ENCODE results near the gene TRPC6.
A peak's percentile ranks its signal among the peaks of the same experiment; 100 is the strongest.

The TRPC6 gene

DNA sequence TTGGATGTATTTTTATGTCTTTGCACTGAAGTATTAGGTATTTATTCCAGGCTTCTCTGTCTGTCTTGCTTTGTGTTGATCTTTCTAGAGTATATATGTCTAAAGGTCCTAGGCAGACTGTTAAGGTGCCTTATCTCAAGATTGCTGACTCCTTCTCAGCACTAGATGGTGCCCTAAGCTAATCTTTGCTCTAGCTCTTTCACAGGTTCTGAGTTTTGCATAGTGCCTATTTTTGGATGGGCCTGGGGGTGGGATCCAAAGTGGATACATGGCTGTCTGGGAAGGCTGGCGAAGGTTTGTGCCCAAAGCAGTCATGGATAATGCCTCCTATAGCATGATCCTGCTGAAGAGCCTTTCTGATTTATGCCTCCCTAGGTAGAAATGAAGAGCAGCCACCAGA, 154.9 kb downstream of the TRPC6 start:
- DNase-seq (ENCODE audit: low read depth) = peak; percentile 39
- no peak overlapping the region for H3K4me3 ChIP-seq (replicated peaks; ENCODE audit: low read depth, low read length)
- TF ChIP-seq, protein P1, sequence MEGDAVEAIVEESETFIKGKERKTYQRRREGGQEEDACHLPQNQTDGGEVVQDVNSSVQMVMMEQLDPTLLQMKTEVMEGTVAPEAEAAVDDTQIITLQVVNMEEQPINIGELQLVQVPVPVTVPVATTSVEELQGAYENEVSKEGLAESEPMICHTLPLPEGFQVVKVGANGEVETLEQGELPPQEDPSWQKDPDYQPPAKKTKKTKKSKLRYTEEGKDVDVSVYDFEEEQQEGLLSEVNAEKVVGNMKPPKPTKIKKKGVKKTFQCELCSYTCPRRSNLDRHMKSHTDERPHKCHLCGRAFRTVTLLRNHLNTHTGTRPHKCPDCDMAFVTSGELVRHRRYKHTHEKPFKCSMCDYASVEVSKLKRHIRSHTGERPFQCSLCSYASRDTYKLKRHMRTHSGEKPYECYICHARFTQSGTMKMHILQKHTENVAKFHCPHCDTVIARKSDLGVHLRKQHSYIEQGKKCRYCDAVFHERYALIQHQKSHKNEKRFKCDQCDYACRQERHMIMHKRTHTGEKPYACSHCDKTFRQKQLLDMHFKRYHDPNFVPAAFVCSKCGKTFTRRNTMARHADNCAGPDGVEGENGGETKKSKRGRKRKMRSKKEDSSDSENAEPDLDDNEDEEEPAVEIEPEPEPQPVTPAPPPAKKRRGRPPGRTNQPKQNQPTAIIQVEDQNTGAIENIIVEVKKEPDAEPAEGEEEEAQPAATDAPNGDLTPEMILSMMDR (IDR thresholded peaks at IDR 0.05; ENCODE audit: low read length, missing control alignments) = peak; percentile 49

DNA sequence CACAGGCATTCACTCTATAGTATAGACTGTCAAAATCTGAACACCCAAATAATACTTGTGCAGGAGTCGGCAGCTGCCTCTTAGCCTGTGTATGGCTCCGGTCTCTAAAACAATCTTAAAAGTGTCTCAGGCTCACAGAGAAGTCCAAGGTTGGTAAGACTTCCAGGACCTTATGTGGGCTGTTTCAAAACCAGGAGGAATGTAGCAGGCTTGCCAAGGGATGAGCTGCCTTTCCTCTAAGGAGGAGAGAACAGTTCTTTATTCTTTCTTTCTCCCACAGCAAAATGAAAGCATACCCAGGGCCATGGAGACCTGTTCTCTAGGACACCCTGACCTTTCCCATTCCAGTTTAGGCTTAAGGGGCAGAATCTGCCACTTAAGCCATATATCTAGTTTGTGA, 176.5 kb downstream of the TRPC6 start:
- TF ChIP-seq, protein P1 (IDR thresholded peaks at IDR 0.05; ENCODE audit: low read length, missing control alignments) = no peak
- no peak for DNase-seq (ENCODE audit: low read depth)
- no peak overlapping the region for H3K4me3 ChIP-seq (replicated peaks; ENCODE audit: low read depth, low read length)
